ENCODE data around the gene SLC9A3.

GRCh38 chr5:439181-439580 lies 85.1 kb downstream of the SLC9A3 start:
- TF ChIP-seq, protein P1, sequence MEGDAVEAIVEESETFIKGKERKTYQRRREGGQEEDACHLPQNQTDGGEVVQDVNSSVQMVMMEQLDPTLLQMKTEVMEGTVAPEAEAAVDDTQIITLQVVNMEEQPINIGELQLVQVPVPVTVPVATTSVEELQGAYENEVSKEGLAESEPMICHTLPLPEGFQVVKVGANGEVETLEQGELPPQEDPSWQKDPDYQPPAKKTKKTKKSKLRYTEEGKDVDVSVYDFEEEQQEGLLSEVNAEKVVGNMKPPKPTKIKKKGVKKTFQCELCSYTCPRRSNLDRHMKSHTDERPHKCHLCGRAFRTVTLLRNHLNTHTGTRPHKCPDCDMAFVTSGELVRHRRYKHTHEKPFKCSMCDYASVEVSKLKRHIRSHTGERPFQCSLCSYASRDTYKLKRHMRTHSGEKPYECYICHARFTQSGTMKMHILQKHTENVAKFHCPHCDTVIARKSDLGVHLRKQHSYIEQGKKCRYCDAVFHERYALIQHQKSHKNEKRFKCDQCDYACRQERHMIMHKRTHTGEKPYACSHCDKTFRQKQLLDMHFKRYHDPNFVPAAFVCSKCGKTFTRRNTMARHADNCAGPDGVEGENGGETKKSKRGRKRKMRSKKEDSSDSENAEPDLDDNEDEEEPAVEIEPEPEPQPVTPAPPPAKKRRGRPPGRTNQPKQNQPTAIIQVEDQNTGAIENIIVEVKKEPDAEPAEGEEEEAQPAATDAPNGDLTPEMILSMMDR (IDR thresholded peaks at IDR 0.05; ENCODE audit: low read depth, low read length, poor library complexity, severe bottlenecking), result no peak
- TF ChIP-seq EZH2phosphoT487 (IDR thresholded peaks at IDR 0.05; ENCODE audit: borderline replicate concordance, low read length), result no peak
